ENCODE results near the gene TOMM7. TPM values are rescaled to one million over a fixed set of nuclear protein-coding genes. Genes with fewer than 3 reads are reported as not detected.
A peak's percentile ranks its signal among the peaks of the same experiment; 100 is the strongest.
"Not testable (repeated sequence)": the region's sequence is repeated elsewhere in the genome, so short reads cannot be mapped to it uniquely, and the experiment has no call there.

The TOMM7 gene
- total and polyA plus RNA-seq, 8 donors: 29.8 to 539 (median 221) TPM

DNA sequence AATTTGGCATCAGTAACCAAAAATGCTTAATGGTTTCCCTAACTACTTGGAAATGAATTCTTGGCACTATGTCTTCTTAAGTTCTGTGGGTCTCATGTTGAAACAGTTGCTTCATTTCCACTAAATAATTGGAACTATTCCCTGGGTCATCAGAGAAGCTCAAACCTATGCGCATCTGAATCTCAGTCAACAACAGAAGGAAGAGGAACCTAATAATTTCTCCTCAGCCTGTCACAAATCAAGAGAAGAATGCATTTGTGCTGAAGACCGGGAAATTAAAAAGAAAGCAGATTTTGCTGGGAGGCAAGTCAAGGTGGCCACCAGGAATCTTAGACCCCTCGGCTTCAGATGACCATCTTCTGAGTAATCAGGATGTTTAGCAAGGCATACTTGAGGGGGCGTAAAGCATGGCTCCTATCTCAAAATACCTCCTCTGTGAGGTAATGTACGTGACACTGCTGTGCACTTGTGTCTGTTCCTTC is 41.4 kb downstream of the TOMM7 start:
- Histone ChIP-seq H3K4me1 (peaks cover 0 to 3% (median 0%) of the 10 kb centered on the region in 4 donors), H3K9me3 (no peaks in the 10 kb centered on the region), H3K27me3 (no peaks in the 10 kb centered on the region), H3K36me3 (no peaks in the 10 kb centered on the region), H3K27ac (peak overlapping the region in 1 of 5 donors; percentile 40), H3K4me3 (no peak overlapping the region)
- intact Hi-C loops (cut with DNase I; ENCODE audit: low total_unique reads): loop anchor here (5.0 kb wide), 1 partner anchor 224 kb away; no protein-coding TSS in a partner anchor
- DNase-seq: no peak
- no peak for TF ChIP-seq POLR2AphosphoS5 (IDR thresholded peaks at IDR 0.05)
- no peak for TF ChIP-seq EP300 (IDR thresholded peaks at IDR 0.05)
- no peak for TF ChIP-seq POLR2A (IDR thresholded peaks at IDR 0.05)
- TF ChIP-seq, protein P1, sequence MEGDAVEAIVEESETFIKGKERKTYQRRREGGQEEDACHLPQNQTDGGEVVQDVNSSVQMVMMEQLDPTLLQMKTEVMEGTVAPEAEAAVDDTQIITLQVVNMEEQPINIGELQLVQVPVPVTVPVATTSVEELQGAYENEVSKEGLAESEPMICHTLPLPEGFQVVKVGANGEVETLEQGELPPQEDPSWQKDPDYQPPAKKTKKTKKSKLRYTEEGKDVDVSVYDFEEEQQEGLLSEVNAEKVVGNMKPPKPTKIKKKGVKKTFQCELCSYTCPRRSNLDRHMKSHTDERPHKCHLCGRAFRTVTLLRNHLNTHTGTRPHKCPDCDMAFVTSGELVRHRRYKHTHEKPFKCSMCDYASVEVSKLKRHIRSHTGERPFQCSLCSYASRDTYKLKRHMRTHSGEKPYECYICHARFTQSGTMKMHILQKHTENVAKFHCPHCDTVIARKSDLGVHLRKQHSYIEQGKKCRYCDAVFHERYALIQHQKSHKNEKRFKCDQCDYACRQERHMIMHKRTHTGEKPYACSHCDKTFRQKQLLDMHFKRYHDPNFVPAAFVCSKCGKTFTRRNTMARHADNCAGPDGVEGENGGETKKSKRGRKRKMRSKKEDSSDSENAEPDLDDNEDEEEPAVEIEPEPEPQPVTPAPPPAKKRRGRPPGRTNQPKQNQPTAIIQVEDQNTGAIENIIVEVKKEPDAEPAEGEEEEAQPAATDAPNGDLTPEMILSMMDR (IDR thresholded peaks at IDR 0.05): no peak
- 59 to 87% (median 78%) methylated on average over 5 of the region's 5 CpGs for WGBS, 5 donors

DNA sequence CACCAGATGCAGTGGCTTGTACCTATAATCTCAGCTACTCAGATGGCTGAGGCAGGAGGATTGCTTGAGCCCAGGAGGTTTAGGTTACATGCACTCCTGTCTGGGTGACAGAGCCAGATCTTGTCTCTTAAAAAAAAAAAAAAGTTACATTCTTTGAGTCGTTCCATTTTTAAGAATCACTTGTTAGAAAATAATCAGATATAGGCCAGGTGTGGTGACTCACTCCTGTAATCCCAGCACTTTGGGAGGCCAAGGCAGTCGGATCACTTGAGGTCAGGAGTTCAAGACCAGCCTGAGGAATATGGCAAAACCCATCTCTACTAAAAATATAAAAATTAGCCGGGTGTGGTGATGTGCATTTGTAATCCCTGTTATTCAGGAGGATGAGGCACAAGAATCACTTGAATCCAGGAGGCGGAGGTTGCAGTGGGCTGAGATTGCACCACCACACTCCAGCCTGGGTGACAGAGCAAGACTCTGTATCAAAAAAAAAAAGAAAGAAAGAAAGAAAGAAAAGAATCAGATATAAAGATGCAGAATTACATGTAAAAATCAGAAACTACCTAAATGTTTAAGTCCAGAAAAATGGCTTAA is 42.8 kb downstream of the TOMM7 start:
- intact Hi-C loops (cut with DNase I; ENCODE audit: low total_unique reads): loop anchor here (5.0 kb wide), 1 partner anchor 223 kb away; no protein-coding TSS in a partner anchor
- WGBS, 5 donors: 60 to 72% (median 63%) methylated on average over 4 of the region's 4 CpGs
- H3K4me3 ChIP-seq, H3K27ac ChIP-seq, DNase-seq, H3K4me1 ChIP-seq, H3K9me3 ChIP-seq, H3K27me3 ChIP-seq, H3K36me3 ChIP-seq: not testable (repeated sequence)

DNA sequence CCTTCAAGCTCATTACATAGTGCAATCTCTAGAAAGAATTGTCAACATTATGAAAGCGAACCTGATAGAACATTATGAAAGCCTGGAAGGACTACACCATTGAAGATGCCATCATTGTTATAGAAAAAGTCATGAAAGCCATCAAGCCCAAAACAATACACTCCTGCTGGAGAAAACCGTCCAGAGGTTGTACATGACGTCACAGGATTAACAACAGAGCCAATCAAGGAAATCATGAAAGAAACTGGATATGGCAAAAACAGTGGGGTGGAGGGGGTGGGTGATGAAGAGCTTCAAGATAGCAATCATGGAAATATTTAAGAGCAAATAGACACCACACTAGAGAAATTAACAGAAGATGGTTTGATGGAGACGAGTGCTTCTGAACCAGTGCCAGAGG is 45.7 kb downstream of the TOMM7 start:
- 72 to 80% (median 79%) methylated on average over 4 of the region's 4 CpGs for WGBS, 5 donors
- intact Hi-C loops (cut with DNase I; ENCODE audit: low total_unique reads): no loop called here
- TF ChIP-seq POLR2A (IDR thresholded peaks at IDR 0.05) (no peak), POLR2AphosphoS5 (IDR thresholded peaks at IDR 0.05) (no peak), EP300 (IDR thresholded peaks at IDR 0.05) (no peak)
- TF ChIP-seq, protein P1 (IDR thresholded peaks at IDR 0.05): no peak
- Histone ChIP-seq H3K27me3 (no peaks in the 10 kb centered on the region), H3K4me3 (no peak overlapping the region), H3K9me3 (no peaks in the 10 kb centered on the region), H3K4me1 (no peaks in the 10 kb centered on the region), H3K36me3 (no peaks in the 10 kb centered on the region), H3K27ac (no peak overlapping the region)
- no peak for DNase-seq

DNA sequence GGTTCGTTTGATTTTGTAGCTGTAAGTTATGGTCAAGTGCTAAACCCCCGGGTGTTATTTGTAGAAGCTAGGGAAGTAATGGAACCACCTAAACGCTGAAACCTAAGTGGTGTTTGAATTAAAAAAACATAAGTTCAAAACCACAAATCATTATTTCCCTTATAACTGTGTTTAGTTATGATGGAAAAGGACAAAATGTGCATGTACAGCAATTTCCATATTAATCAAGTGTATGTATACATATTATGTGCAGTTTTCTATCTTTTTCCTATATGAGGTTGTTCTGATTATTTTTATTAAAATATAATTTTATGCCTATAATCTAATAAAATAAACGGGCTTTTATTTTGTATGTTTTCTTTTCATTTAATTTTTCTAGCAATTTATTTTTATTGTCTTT is 49.8 kb downstream of the TOMM7 start:
- Histone ChIP-seq H3K27ac (no peak overlapping the region), H3K27me3 (no peaks in the 10 kb centered on the region), H3K4me1 (no peaks in the 10 kb centered on the region), H3K36me3 (no peaks in the 10 kb centered on the region), H3K4me3 (no peak overlapping the region), H3K9me3 (no peaks in the 10 kb centered on the region)
- DNase-seq: no peak
- 50 to 64% (median 54%) methylated on average over 4 of the region's 4 CpGs for WGBS, 5 donors
- TF ChIP-seq EP300 (IDR thresholded peaks at IDR 0.05): no peak
- no peak for TF ChIP-seq POLR2AphosphoS5 (IDR thresholded peaks at IDR 0.05)
- no peak for TF ChIP-seq POLR2A (IDR thresholded peaks at IDR 0.05)
- TF ChIP-seq, protein P1 (IDR thresholded peaks at IDR 0.05): no peak
- intact Hi-C loops (cut with DNase I; ENCODE audit: low total_unique reads): no loop called here

DNA sequence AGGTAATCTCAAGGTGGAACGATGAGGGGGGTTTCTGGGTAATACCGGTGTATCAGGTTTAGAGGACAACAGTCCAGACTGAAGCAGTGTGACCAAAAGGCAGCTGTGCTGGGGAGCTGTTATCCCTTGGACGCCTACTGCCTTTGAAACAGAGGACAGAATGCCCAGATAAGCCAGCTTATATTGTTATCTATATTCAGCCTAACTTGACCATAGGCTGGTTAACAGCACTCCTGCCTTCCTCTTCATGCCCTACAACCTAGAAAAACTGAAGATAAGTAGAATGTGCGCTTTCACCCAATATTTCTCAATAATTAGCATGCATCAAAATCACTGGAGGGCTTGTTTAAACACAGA is 50.8 kb downstream of the TOMM7 start:
- H3K27ac ChIP-seq: no peak overlapping the region
- H3K9me3 ChIP-seq: no peaks in the 10 kb centered on the region
- no peaks in the 10 kb centered on the region for H3K36me3 ChIP-seq
- peak in 1 of 2 donors; percentile 10 for DNase-seq
- no peaks in the 10 kb centered on the region for H3K27me3 ChIP-seq
- no peak for TF ChIP-seq EP300 (IDR thresholded peaks at IDR 0.05)
- TF ChIP-seq, protein P1 (IDR thresholded peaks at IDR 0.05): no peak
- TF ChIP-seq POLR2A (IDR thresholded peaks at IDR 0.05): no peak
- no peak for TF ChIP-seq POLR2AphosphoS5 (IDR thresholded peaks at IDR 0.05)
- intact Hi-C loops (cut with DNase I; ENCODE audit: low total_unique reads): no loop called here
- H3K4me3 ChIP-seq: no peak overlapping the region
- WGBS, 5 donors: 24 to 52% (median 37%) methylated on average over 4 of the region's 4 CpGs
- no peaks in the 10 kb centered on the region for H3K4me1 ChIP-seq

All from stomach (tissue), 9 donors.